ENCODE measurements around the gene PTOV1. TPM values are rescaled to one million over a fixed set of nuclear protein-coding genes. Genes with fewer than 3 reads are reported as not detected.

Gene PTOV1
- total and polyA plus RNA-seq, 2 experiments from 2014 or later: 114 to 294 TPM

- WGBS (ENCODE audit: low lambda C conversion rate, missing lambda C conversion rate): 100% methylated on average over 9 of the region's 9 CpGs
These were observed 13.5 kb upstream of the PTOV1 start for GRCh38 chr19:49837425-49837824.

GRCh38 chr19:49838885-49839588, 11.9 kb upstream of the PTOV1 start:
- Histone ChIP-seq H3K27ac (no peak overlapping the region), H3K79me2 (no peaks in the 10 kb centered on the region), H4K20me1 (ENCODE audit: insufficient read depth, poor library complexity, severe bottlenecking) (no peaks in the 10 kb centered on the region), H3K4me3 (no peak overlapping the region), H3K36me3 (replicated peaks; ENCODE audit: insufficient read depth, low read depth) (no peaks in the 10 kb centered on the region), H3K4me2 (no peak overlapping the region), H3K4me1 (ENCODE audit: insufficient read depth) (no peaks in the 10 kb centered on the region), H3K27me3 (no peaks in the 10 kb centered on the region), H3K9me3 (ENCODE audit: low read depth) (no peaks in the 10 kb centered on the region), H3K9me2 (replicated peaks; ENCODE audit: insufficient read depth) (no peaks in the 10 kb centered on the region), H2AFZ (no peak overlapping the region)
- 90% methylated on average over 18 of the region's 18 CpGs for WGBS (ENCODE audit: low lambda C conversion rate, missing lambda C conversion rate)
- TF ChIP-seq EZH2phosphoT487 (IDR thresholded peaks at IDR 0.05; ENCODE audit: low read depth, severe bottlenecking, unreplicated experiment) (no peak), EZH2 (IDR thresholded peaks at IDR 0.05; ENCODE audit: borderline replicate concordance) (no peak), CTCF (IDR thresholded peaks at IDR 0.05; ENCODE audit: poor library complexity) (no peak)
- DNase-seq (ENCODE audit: low spot score): no peak

More at GRCh38 chr19:49837425-49837824, 13.5 kb upstream of the PTOV1 start:
- Histone ChIP-seq H4K20me1 (ENCODE audit: insufficient read depth, poor library complexity, severe bottlenecking) (no peaks in the 10 kb centered on the region), H3K9me2 (replicated peaks; ENCODE audit: insufficient read depth) (no peaks in the 10 kb centered on the region), H3K79me2 (no peaks in the 10 kb centered on the region), H3K27ac (no peak overlapping the region), H2AFZ (no peak overlapping the region), H3K4me1 (ENCODE audit: insufficient read depth) (no peaks in the 10 kb centered on the region), H3K4me3 (no peak overlapping the region), H3K36me3 (replicated peaks; ENCODE audit: insufficient read depth, low read depth) (no peaks in the 10 kb centered on the region), H3K4me2 (no peak overlapping the region), H3K9me3 (ENCODE audit: low read depth) (no peaks in the 10 kb centered on the region), H3K27me3 (no peaks in the 10 kb centered on the region)
- TF ChIP-seq CTCF (IDR thresholded peaks at IDR 0.05; ENCODE audit: poor library complexity): no peak
- no peak for TF ChIP-seq EZH2phosphoT487 (IDR thresholded peaks at IDR 0.05; ENCODE audit: low read depth, severe bottlenecking, unreplicated experiment)
- no peak for TF ChIP-seq EZH2 (IDR thresholded peaks at IDR 0.05; ENCODE audit: borderline replicate concordance)
- no peak for DNase-seq (ENCODE audit: low spot score)

- H3K36me3 ChIP-seq (replicated peaks; ENCODE audit: insufficient read depth, low read depth): no peaks in the 10 kb centered on the region
- no peak for TF ChIP-seq EZH2 (IDR thresholded peaks at IDR 0.05; ENCODE audit: borderline replicate concordance)
- H3K79me2 ChIP-seq: no peaks in the 10 kb centered on the region
- H2AFZ ChIP-seq: no peak overlapping the region
- no peak overlapping the region for H3K4me2 ChIP-seq
- no peaks in the 10 kb centered on the region for H3K9me2 ChIP-seq (replicated peaks; ENCODE audit: insufficient read depth)
- no peaks in the 10 kb centered on the region for H3K4me1 ChIP-seq (ENCODE audit: insufficient read depth)
- H3K27me3 ChIP-seq: no peaks in the 10 kb centered on the region
- H4K20me1 ChIP-seq (ENCODE audit: insufficient read depth, poor library complexity, severe bottlenecking): no peaks in the 10 kb centered on the region
- H3K9me3 ChIP-seq (ENCODE audit: low read depth): no peaks in the 10 kb centered on the region
- DNase-seq (ENCODE audit: low spot score): no peak
- H3K4me3 ChIP-seq: no peak overlapping the region
- WGBS (ENCODE audit: low lambda C conversion rate, missing lambda C conversion rate): 87% methylated on average over 11 of the region's 11 CpGs
- no peak overlapping the region for H3K27ac ChIP-seq
These were observed 11.2 kb upstream of the PTOV1 start for GRCh38 chr19:49839713-49840112.

GRCh38 chr19:49840321-49840720, 10.6 kb upstream of the PTOV1 start:
- 76% methylated on average over 11 of the region's 11 CpGs for WGBS (ENCODE audit: low lambda C conversion rate, missing lambda C conversion rate)
- H3K9me2 ChIP-seq (replicated peaks; ENCODE audit: insufficient read depth): no peaks in the 10 kb centered on the region
- H3K4me2 ChIP-seq: no peak overlapping the region
- no peaks in the 10 kb centered on the region for H3K9me3 ChIP-seq (ENCODE audit: low read depth)
- no peaks in the 10 kb centered on the region for H3K27me3 ChIP-seq
- no peak overlapping the region for H2AFZ ChIP-seq
- no peaks in the 10 kb centered on the region for H3K36me3 ChIP-seq (replicated peaks; ENCODE audit: insufficient read depth, low read depth)
- H3K27ac ChIP-seq: no peak overlapping the region
- no peaks in the 10 kb centered on the region for H3K79me2 ChIP-seq
- H3K4me1 ChIP-seq (ENCODE audit: insufficient read depth): no peaks in the 10 kb centered on the region
- TF ChIP-seq EZH2 (IDR thresholded peaks at IDR 0.05; ENCODE audit: borderline replicate concordance) (no peak), EZH2phosphoT487 (IDR thresholded peaks at IDR 0.05; ENCODE audit: low read depth, severe bottlenecking, unreplicated experiment) (no peak), CTCF (IDR thresholded peaks at IDR 0.05; ENCODE audit: poor library complexity) (no peak)
- no peak for DNase-seq (ENCODE audit: low spot score)
- H3K4me3 ChIP-seq: no peak overlapping the region
- no peaks in the 10 kb centered on the region for H4K20me1 ChIP-seq (ENCODE audit: insufficient read depth, poor library complexity, severe bottlenecking)
